HAP-1 (cell line): Measurements from ENCODE around the gene ASMTL.

Experiments used
- DNase-seq, 2 experiments: peaks; one replicate each; pipeline ENCODE4 v3.0.0-alpha.2; 2016 to 2020; ENCODE audit warnings: low spot score in 2 of 2
- H3K27me3 ChIP-seq: fragments of 250-450 bp; sonication (Bioruptor Pico); 2 replicates; pipeline ENCODE4 v1.5.1; 2020; ENCODE audit warnings: low read depth, mild to moderate bottlenecking, moderate library complexity
- H3K36me3 ChIP-seq: fragments of 250-450 bp; sonication (Bioruptor Pico); replicated peaks from 2 replicates; pipeline ENCODE4 v1.5.1; 2020; ENCODE audit warnings: mild to moderate bottlenecking
- H3K4me1 ChIP-seq: fragments of 250-450 bp; sonication (Bioruptor Pico); 2 replicates; pipeline ENCODE4 v1.5.1; 2020; ENCODE audit warnings: mild to moderate bottlenecking
- H3K4me3 ChIP-seq: fragments of 250-450 bp; sonication (Bioruptor Pico); 2 replicates; pipeline ENCODE4 v1.5.1; 2020; ENCODE audit warnings: mild to moderate bottlenecking, moderate library complexity
- H3K9me3 ChIP-seq: fragments of 250-450 bp; sonication (Bioruptor Pico); 2 replicates; pipeline ENCODE4 v1.5.1; 2020; ENCODE audit warnings: mild to moderate bottlenecking, moderate library complexity
- in situ Hi-C: fragments of 300-500 bp; cut with MboI; formaldehyde crosslinking; loops from 3 replicates; pipeline ENCODE4 v1.14.3; 2020; ENCODE audit warnings: low sequenced_read_pairs, inconsistent platforms, mixed read lengths

ASMTL gene

GRCh38 chrX:1393871-1394615 lies 58.7 kb downstream of the ASMTL start:
- peak overlapping the region; percentile 8 for H3K4me3 ChIP-seq
- H3K27me3 ChIP-seq = no peaks in the 10 kb centered on the region
- H3K9me3 ChIP-seq = no peaks in the 10 kb centered on the region
- in situ Hi-C loops = no loop called here
- DNase-seq = no peak
- peaks cover 50% of the 10 kb centered on the region for H3K36me3 ChIP-seq
- peaks cover 7% of the 10 kb centered on the region for H3K4me1 ChIP-seq

- peaks cover 54% of the 10 kb centered on the region for H3K36me3 ChIP-seq
- H3K4me3 ChIP-seq = peak overlapping the region; percentile 100
- peaks cover 7% of the 10 kb centered on the region for H3K4me1 ChIP-seq
- no peaks in the 10 kb centered on the region for H3K9me3 ChIP-seq
- no peaks in the 10 kb centered on the region for H3K27me3 ChIP-seq
- peak; percentile 78 to 88 for DNase-seq
- in situ Hi-C loops = no loop called here
Measured at GRCh38 chrX:1392376-1393068, 60.2 kb downstream of the ASMTL start.

GRCh38 chrX:1391707-1392375 lies 60.9 kb downstream of the ASMTL start, which contains the start of gene SLC25A6:
TSS of gene SLC25A6 (minus strand) at chrX:1392113. CDS start at chrX:1392009, 104 bp downstream.
- Histone ChIP-seq H3K4me3 (peak within 1 kb of the TSS; percentile 100), H3K4me1 (peaks cover 7% of the 10 kb centered on the region), H3K27me3 (no peaks in the 10 kb centered on the region), H3K36me3 (peaks cover 60% of the 10 kb centered on the region), H3K9me3 (no peaks in the 10 kb centered on the region)
- in situ Hi-C loops = no loop called here
- peak; percentile 94 to 99 for DNase-seq

- DNase-seq = no peak
- peaks cover 62% of the 10 kb centered on the region for H3K36me3 ChIP-seq
- in situ Hi-C loops = no loop called here
- peak overlapping the region; percentile 100 for H3K4me3 ChIP-seq
- no peaks in the 10 kb centered on the region for H3K9me3 ChIP-seq
- peaks cover 7% of the 10 kb centered on the region for H3K4me1 ChIP-seq
- H3K27me3 ChIP-seq = no peaks in the 10 kb centered on the region
Measured at GRCh38 chrX:1391370-1391706, 61.4 kb downstream of the ASMTL start.

GRCh38 chrX:1390621-1391369 lies 61.9 kb downstream of the ASMTL start:
- Histone ChIP-seq H3K9me3 (no peaks in the 10 kb centered on the region), H3K36me3 (peaks cover 63% of the 10 kb centered on the region), H3K4me3 (peak overlapping the region; percentile 100), H3K27me3 (no peaks in the 10 kb centered on the region), H3K4me1 (peaks cover 7% of the 10 kb centered on the region)
- in situ Hi-C loops = no loop called here
- no peak for DNase-seq

GRCh38 chrX:1389993-1390285 lies 62.8 kb downstream of the ASMTL start:
- H3K27me3 ChIP-seq = no peaks in the 10 kb centered on the region
- peaks cover 7% of the 10 kb centered on the region for H3K4me1 ChIP-seq
- DNase-seq = no peak
- peak overlapping the region; percentile 100; the same call in 1 of the 2 replicates for H3K4me3 ChIP-seq
- no peaks in the 10 kb centered on the region for H3K9me3 ChIP-seq
- H3K36me3 ChIP-seq = peaks cover 70% of the 10 kb centered on the region
- in situ Hi-C loops = no loop called here

GRCh38 chrX:1389181-1389992 lies 63.3 kb downstream of the ASMTL start:
- Histone ChIP-seq H3K9me3 (no peaks in the 10 kb centered on the region), H3K4me1 (peaks cover 7% of the 10 kb centered on the region), H3K4me3 (no peak overlapping the region; the same call in 1 of the 2 replicates), H3K36me3 (peaks cover 76% of the 10 kb centered on the region), H3K27me3 (no peaks in the 10 kb centered on the region)
- in situ Hi-C loops = no loop called here
- DNase-seq = no peak

- Histone ChIP-seq H3K4me1 (peaks cover 4% of the 10 kb centered on the region), H3K27me3 (no peaks in the 10 kb centered on the region), H3K9me3 (no peaks in the 10 kb centered on the region), H3K4me3 (no peak overlapping the region), H3K36me3 (peaks cover 78% of the 10 kb centered on the region)
- no peak for DNase-seq
- in situ Hi-C loops = no loop called here
Measured at GRCh38 chrX:1388651-1389050, 64.1 kb downstream of the ASMTL start.

GRCh38 chrX:1387141-1387776 lies 65.5 kb downstream of the ASMTL start:
- Histone ChIP-seq H3K4me3 (no peak overlapping the region), H3K9me3 (no peaks in the 10 kb centered on the region), H3K27me3 (no peaks in the 10 kb centered on the region), H3K36me3 (peaks cover 78% of the 10 kb centered on the region), H3K4me1 (peaks cover 4% of the 10 kb centered on the region; the same call in 1 of the 2 replicates)
- in situ Hi-C loops = no loop called here
- no peak for DNase-seq

GRCh38 chrX:1386338-1387127 lies 66.2 kb downstream of the ASMTL start:
- Histone ChIP-seq H3K36me3 (peaks cover 74% of the 10 kb centered on the region), H3K4me1 (peaks cover 4% of the 10 kb centered on the region; the same call in 1 of the 2 replicates), H3K4me3 (no peak overlapping the region), H3K27me3 (no peaks in the 10 kb centered on the region), H3K9me3 (no peaks in the 10 kb centered on the region)
- no peak for DNase-seq
- in situ Hi-C loops = no loop called here

- Histone ChIP-seq H3K4me3 (no peak overlapping the region), H3K9me3 (no peaks in the 10 kb centered on the region), H3K36me3 (peaks cover 64% of the 10 kb centered on the region), H3K27me3 (no peaks in the 10 kb centered on the region), H3K4me1 (peaks cover 4% of the 10 kb centered on the region; the same call in 1 of the 2 replicates)
- no peak for DNase-seq
- in situ Hi-C loops = no loop called here
Measured at GRCh38 chrX:1385253-1386223, 67.2 kb downstream of the ASMTL start.
